ENCODE data around the gene UNC93A.
"Not testable (repeated sequence)": the region's sequence is repeated elsewhere in the genome, so short reads cannot be mapped to it uniquely, and the experiment has no call there.

UNC93A gene

DNA sequence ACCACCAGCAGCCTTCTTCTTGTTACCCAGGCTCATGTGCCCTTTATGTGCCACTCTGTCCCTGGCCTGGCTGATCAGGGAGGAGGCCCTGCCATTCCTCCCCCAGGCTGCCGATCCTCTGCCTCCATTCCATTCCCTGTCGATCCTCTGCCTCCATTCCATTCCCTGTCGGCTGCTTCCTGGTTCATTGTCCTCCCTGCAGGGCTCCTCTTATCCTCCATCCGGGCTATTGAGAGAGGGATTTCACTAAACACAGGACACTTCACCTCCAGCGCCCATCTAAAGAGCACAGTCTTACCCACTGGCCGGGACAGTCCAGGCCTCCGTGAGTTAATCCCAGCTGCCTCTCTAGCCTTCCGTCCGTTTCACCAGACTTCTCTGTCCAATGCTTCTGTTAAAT lies 26.1 kb downstream of the UNC93A start:
- no peak for DNase-seq

DNA sequence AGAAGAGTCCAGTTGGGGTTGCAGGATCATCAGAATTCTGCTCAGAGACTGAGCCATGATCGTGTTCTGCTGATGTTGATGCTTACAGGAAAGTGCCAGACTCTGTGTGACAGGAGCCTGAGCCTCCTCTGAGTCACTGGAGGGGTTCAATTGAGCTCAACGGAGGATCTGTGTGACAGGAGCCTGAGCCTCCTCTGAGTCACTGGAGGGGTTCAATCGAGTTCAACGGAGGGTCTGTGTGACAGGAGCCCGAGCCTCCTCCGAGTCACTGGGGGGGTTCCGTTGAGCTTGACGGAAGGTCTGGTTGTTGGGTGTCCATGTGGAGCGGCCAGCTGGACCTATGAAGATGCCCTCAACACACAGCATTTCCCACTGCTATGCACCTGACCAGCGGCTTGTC lies 27.2 kb downstream of the UNC93A start:
- not testable (repeated sequence) for DNase-seq

DNA sequence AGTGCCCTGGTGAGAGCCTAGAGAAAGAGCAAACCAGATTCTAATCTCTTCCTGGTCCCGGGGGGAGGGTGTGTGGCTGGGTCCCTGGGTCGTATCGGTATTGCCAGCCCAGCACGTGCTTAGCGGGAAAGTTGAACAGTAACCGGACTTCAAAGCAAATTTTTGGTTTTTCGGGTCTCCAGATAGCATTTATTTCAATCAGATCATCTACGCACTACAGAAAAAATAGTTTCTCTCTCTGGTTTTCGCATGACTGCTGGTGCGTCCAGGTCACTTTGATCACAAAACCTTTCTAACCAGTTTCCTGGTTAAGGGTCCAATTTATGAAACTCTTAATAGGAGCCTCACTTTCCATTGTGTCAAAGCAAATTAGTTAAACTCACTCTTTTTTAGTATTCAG lies 27.7 kb downstream of the UNC93A start:
- not testable (repeated sequence) for DNase-seq

DNA sequence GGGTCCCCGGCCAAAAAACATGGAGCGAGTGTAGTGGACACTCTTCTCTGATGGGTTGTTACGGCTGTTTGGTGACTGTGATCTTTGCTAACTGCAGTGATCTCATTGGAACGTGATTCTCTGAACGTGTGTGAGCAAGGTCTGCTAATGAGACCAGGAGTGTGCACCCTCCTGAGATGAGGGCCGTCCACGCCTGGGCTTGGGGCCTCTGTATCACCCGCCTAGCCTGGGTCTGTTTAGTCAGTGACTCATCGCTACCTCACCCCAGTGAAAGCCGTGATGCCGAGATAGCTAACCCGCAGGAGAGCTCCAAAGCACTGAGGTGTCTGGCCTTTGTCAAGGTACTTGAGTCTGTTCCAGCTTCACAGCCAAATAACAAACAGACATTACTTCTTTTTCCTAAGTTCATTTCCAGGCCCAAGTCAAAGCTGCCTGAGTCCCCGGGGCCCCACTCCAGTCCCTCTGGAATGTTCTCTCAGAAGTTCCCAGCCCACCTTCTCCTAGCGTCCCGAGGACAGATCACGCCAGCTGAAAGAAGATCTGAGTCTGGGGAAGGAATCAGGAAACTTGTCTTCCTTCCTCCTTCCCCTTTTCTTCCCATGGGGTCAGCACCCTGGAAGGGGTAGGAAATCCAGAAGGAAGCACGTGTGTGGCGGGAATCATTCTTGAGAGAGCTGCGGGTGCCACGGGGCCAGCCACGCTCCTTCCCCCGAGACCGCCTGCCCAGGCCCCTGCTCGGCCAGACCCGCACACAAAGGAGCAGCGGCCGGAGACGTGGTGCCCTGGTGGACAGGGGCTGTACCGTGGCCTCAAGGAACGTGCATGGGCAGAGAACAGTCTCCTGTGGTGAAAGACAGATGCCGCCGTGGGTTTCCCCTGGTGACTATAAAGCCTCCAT lies 29.0 kb downstream of the UNC93A start:
- not testable (repeated sequence) for DNase-seq

DNA sequence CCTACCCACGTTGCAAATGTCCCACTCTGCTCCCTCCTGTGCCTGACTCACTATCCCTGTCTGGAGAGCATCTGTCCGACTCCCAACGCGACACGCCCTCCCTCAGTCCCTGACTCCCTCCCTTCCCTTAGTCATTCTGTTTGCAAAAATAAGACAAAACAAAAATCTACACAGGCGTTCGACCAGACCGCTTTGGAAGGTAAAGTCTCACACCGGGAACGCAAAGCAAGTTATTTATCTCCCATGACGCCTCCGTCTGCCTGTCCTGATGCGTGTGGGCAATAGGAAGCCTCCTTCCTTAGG lies 29.6 kb downstream of the UNC93A start:
- not testable (repeated sequence) for DNase-seq

DNA sequence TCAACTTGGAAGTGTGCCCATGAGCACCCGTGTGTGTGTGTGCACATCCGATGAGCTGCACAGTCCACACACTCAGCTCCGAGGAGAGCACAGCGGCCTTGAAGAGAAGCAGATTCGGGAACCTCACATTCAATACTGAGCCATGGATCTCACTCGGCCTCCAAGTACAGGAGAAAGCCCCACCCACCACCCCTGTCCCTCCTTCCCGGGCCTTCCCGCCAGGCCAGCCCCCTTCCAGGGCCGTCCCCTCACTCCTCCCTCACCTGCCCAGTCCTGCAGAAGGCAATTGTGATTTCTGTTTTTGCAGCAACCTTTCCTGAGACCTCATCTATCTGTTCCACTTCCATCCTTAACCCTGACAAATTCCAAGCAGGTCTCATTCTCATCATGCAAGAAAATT lies 30.1 kb downstream of the UNC93A start:
- DNase-seq, result not testable (repeated sequence)

DNA sequence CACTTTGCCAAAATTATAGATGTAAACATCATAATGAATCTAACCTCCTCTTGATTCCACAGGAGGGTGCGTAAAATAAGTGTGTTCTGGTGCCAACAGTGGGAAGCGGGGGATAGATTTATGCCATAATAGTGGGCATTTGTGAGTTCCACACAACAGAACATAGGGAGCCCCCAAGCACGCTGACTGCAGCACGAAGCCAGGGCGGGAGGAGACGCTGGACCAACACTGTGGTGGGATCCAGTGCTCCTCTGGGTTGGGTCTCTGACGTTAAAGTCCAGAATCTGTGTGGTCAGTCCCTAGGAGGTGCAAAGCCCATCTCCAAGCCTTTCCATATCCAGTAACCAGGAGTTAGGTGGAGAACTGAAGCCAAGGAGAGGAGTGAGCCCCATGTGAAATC lies 32.0 kb downstream of the UNC93A start:
- DNase-seq, result no peak

DNA sequence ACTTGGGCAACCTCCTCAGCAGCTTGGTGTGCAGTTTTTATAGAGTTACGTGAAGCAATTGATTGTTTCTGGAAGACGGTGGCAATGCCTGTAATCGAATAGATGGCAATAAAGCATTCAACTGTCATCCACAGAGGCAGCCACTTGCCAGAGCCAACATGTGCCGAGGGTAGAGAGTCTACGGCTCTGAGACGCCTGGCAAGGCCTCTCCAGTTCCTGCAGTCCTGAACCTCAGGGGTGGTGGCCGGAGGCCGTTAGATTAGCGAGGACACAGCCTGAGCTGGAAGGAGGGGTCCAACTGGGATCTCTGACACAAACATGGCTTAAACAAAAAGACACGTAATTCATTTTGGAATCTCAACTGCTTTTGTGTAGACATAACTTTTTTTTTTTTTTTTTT lies 33.0 kb downstream of the UNC93A start:
- no peak for DNase-seq

DNA sequence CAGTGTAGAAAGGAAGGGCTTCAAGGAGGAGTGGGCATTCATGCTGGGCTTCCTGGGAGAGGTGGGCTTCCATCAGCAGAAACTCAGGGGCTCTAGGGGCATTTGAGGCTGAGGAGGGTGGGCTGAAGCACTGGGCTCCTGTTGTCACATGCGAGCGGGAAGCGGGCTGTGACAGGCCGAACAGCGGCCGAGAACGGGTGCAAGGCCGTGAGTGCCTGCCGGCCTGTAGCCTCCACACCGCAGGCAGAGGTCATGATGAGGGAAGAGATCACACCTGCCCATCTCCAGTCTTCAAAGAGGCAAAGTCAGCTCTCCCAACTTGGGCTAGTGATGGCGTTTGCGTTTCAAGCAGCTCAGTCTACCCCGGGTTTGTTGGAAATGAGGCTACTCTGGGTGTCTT lies 34.7 kb downstream of the UNC93A start:
- no peak for DNase-seq

DNA sequence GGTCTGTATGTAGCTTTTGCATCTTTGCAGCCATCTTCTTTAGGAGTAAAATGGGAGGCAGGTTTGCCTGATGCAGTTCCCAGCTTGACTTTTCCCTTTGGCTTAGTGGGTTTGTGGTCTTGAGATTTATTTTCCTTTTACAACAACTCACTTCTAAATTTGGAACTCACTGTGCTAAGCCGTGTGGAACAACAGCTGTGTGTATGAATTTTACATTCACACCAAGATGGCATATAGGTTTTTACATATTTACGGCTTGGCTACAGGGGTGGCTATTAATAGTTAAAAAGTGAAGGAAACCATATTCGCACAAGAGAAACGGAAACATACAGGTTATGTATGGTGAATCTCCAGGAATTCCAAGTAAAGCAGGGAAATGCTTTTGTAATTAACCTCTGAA lies 36.3 kb downstream of the UNC93A start:
- no peak for DNase-seq

DNA sequence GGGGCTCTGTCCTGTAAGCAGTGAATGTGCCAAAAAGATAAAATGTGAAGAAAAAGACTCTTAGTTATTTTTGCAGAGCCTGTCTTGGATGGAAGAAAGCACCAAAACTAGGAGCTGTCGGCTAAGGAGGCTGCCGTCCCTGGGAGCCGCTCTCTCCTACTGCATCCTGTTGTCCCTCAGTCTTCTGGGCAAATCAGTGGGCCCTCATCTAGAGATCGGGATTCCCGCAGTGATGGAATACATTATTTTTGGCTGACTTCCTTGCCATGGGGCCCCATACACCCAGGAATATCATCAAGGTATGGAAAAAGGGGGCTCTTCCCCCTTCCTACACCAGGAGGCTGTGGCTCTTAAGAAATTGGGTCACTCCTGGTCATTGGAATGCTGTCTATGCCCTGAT lies 37.0 kb downstream of the UNC93A start:
- DNase-seq, result no peak

DNA sequence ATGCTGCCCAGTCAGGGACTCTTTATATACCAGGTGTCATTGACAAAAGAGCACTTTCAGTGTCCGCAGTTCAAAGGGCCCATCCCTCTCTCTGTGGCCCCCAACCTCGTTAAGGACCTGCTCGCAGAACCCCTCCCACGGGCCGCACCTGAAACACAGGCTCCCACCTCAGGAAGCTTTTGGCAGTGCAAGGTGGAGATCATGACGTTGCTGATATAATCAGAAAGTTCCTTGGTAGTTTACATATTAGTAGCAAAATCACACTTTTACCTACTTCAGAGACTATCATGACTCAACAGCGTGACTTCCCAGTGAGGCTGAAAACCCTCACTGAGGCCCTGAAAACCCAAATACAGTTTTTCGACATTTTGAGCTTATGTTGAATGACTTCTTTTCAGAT lies 37.9 kb downstream of the UNC93A start:
- no peak for DNase-seq

DNA sequence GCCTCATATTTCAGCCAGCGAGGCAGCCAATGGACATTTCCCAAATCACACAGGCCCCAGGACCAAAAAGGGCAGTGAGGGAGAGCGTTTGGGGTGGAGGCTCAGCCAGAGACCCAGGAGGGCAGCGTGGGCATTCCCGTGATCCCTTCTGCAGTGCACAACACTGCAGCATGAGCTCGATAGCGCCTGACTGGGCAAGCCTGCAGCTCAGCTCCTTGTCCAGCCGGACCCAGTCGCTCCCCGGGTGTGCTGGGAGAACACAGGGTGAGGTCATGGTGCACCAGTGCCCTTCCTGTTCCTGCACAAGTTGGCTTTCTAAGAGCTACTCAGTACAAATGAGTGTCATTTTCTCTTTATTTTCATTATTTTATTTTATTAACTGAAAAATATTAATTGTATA lies 39.6 kb downstream of the UNC93A start:
- no peak for DNase-seq

DNA sequence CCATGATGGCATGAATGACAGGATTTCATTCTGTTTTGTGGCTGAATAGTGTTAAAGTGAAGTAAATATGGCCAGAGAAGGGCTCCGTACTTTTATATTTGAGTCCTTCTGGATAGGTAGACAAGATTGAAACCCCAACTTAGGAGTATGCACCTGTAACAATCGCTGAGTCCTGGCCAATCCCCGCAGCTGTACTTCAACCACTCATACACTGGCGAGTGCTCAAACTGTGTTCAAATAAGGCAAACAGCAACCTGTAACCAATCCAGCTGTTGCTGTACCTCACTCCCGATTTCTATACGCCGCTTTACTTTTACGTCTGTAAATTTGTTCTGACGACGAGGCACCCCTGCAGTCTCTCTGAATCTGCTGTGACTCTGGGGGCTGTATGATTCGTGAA lies 40.5 kb downstream of the UNC93A start:
- DNase-seq, result no peak

DNA sequence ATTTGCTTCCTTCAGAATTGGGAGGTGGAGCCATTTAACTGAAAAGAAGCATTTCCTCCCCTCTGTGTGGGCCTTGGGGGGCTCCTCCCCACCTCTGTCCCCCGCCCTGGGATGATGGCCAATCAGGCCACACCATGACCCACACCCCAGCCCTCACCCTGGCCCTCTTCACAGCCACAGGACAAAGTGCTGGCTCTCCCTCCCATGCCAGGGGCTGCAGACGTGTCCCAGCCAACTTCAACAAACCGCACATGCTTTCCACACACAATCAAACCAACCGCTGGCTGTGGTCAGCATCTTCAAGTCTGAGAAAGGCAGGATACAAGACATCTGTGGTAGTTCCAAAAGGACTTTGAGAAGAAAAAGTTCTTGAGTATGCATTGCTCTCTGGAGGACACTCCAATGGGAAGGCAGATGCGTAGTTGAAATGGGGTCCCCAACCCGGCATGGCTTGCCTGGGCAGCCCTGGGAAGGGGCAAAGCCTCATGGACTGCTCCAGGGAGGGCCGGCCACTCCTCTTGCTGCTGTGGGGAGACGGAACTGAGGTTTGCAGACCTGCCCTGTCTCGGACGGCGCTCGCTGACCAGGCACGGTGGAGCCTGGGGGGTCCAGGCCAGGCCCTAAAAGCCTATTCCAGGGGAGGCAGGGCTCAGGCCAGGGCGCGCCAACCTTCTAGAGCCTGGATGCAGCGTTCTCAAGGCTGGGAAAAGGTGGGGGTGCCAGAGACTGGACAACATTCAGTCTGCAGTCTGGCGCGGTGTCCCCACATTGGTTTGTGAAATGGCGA lies 45.9 kb downstream of the UNC93A start:
- DNase-seq, result no peak

DNA sequence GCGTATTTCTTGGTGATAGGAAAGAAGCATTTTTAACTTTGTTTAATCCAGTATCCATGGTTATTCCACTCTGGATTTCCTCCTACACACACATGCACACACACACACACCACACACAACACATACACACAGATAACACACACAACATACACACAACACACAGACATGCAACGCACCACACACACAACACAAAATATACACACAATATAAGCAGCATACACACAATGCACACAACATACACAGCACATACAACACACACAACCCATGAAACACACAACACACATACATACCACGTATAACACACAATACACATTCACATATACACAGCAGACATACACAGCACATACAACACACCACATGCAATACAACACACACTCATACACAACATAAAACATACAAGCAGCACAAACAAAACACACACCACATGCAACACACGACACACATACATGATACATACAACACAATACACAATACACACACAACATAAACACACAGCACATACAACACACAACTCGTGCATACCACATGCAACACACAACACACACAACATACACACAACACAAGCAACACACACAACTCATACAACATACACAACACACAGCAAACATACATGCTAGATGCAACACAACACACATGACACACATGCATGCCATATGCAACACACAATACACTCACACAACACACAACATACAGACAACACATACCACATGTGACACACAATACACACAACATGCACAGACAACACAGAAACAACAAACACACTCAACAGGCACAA lies 46.7 kb downstream of the UNC93A start:
- no peak for DNase-seq

DNA sequence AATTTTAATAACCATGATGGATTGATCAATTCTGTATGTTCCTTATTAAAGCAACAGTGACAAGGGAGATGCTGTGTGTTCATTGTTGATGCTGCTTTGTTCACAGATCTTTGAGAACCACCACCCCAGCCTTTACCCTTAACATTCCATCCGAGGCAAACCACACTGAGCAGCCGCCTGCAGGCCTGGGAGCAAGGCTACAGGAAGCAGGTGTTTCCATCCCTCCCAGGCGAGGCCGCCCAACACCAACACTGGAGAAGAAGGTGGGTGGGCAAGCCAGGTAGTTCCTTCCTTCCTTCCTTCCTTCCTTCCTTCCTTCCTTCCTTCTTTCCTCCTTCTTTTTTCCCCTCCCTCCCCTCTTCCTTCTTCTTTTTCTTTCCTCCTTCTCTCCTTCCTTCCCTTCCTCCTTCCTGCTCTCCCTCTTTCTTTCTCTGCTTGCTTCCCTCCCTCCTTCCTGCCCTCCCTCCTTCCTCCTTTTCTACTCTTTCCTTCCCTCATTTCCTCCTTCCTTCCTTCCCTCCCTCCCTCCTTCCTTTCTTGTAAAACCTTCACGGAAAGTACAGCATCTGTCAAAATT lies 47.5 kb downstream of the UNC93A start:
- no peak for DNase-seq

DNA sequence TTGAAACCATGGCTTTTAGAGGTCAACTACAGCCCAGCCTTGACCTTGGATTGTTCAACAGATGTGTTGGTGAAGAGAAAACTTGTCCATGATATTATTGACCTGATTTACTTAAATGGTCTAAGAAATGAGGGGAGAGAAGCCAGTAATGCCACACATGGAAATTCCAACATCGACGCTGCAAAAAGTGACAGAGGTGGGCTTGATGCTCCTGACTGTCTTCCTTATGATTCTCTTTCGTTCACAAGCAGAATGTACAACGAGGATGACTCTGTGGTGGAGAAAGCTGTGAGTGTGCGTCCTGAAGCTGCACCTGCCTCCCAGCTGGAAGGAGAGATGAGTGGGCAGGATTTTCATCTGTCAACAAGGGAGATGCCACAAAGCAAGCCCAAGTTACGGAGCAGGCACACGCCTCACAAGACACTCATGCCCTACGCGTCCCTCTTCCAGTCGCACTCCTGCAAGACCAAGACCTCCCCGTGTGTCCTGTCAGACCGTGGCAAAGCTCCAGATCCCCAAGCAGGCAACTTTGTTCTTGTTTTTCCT lies 50.0 kb downstream of the UNC93A start:
- DNase-seq, result no peak

DNA sequence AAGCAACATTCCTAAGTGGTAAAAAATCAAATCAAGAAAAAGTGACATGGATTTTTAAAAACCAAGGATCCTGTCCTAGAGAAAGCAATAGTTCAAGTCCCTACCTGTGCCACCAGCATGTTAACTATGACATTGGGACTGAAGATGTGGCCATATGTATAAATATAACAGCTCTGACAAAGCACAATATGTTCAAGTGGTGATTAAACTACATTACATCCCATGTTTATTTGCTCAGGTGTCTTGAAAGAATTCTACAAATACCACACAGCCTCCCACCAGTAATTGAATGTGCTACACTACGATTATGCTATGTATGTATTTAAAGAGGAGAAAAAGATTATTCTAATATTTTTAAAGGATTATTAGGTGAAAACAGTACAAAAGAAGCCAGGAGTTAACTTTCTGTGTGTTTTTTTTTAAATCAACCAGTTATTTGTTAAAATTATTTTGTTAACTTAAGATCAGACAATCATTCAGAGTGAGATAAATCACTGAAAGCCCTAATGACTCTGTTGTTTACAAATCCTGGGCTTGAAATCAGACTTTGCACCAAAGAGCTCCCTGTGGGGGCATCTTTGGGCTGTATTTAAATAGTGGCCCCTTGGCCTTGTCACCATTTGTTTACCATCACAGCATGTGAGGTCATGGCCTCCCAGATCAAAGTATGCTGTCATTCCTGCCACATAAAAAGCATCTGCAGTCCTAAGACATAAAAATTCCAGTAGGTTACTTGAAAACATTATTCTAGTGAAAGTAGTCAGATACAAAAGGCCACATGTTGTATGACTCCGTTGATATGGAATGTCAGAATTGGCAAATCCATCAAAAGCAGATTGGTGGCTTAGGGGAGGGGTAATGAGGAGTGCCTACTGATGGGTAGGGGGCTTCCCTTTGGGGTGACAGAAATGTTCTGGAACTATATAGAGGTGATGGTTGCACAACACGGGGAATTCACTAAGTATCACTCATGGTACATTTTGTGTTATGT lies 50.8 kb downstream of the UNC93A start:
- no peak for DNase-seq

DNA sequence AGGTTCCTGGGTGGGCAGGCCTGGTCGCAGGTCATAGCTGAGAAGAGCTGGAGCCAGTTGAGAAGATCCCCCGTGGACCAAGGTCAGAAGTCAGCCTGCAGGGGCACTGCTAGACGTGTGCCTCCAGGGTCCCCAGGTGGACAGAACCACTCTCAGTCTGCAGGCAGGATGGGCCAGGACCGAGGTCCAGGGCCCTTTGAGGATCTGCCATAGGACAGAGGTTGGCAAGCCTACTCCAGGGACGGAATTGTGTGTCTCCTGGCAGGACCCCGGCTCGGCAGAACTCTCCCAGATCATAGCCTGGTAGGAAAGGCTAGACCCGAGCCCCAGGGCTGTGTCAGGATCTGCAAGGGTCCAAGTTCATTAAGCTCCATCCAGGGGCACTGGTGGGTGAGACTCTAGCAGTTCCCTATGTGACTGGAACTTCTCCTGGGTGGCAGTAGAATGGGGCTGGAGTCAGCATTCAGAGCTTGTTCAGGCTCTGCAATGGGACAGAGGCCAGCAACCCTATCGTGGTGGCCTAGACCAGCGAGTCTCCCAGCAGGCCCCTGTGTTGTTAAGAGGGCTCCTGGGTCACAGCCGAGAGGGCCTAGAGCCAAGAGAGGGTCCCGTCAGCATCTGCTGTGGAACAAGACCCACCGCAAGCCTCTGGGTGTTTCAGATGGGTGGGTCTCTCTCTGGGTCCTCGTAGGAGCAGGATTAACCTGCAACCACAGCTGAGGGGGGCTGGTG lies 51.9 kb downstream of the UNC93A start:
- no peak for DNase-seq

DNA sequence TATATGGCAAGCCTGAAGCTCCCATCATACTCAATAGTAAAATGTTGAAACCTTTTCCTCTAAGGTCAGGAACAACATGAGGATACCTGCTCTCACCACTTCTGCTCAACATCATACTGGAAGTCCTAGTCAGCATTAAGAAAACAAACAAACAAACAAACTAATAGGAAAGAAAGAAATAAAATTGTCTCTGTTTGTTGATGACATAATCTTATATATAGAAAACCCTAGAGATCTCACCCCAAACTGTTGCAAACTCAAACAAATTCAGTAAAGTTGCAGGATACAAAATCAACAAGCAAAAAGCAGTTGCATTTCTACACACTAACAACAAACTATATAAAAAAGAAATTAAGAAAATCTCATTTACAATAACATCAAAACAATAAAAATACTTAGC lies 54.2 kb downstream of the UNC93A start:
- DNase-seq, result no peak
